GM23248 (cell line): ENCODE data around the gene SLC9A9.

Experiments used
- EZH2 ChIP-seq: fragments of 200-600 bp; sonication (generic); IDR thresholded peaks from 2 replicates; pipeline ENCODE4 v1.6.1; 2018; ENCODE audit warnings: antibody characterized with exemption, mild to moderate bottlenecking; ENCODE audit not compliant: insufficient read depth, poor library complexity, severe bottlenecking
- EZH2phosphoT487 ChIP-seq: fragments of 200-600 bp; sonication (generic); IDR thresholded peaks from 2 replicates; pipeline ENCODE4 v1.6.1; 2018; ENCODE audit warnings: antibody characterized with exemption, moderate library complexity, mild to moderate bottlenecking, low read depth; ENCODE audit not compliant: insufficient read depth

- TF ChIP-seq EZH2phosphoT487 = no peak
- TF ChIP-seq EZH2 = no peak
Observed at GRCh38 chr3:143382816-143383215, 465.5 kb downstream of the SLC9A9 start.
